HG03342 (cell line): ENCODE data around the gene P2RX2.

Experiments
- ATAC-seq: cut with Tn5 transposase; IDR thresholded peaks from one replicate; pipeline ENCODE4 v1.9.1; 2021; ENCODE audit warnings: mild to moderate bottlenecking, moderate library complexity; ENCODE audit not compliant: unreplicated experiment

Gene P2RX2

DNA sequence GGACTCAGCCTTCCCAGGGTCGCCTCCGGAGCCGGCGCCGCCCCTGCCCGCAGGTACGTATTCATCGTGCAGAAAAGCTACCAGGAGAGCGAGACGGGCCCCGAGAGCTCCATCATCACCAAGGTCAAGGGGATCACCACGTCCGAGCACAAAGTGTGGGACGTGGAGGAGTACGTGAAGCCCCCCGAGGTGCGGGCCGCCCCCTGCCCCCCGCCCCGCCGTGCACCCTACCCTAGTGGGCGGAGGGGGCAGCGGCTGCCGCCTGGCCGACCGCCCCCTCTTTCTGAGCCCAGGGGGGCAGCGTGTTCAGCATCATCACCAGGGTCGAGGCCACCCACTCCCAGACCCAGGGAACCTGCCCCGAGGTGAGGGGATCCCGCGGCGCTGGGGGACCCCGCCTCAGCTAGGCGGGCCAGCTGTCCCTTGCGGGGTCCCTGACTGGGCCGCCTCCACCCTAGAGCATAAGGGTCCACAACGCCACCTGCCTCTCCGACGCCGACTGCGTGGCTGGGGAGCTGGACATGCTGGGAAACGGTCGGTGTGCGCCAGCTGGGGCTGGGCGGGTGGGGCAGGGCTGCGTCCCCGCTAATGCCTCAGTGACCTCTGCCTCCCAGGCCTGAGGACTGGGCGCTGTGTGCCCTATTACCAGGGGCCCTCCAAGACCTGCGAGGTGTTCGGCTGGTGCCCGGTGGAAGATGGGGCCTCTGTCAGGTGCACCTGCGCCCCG lies 973 bp downstream of the P2RX2 start:
- no peak for ATAC-seq

- ATAC-seq = no peak
Measured at GRCh38 chr12:132620113-132620898, 1.7 kb downstream of the P2RX2 start.

DNA sequence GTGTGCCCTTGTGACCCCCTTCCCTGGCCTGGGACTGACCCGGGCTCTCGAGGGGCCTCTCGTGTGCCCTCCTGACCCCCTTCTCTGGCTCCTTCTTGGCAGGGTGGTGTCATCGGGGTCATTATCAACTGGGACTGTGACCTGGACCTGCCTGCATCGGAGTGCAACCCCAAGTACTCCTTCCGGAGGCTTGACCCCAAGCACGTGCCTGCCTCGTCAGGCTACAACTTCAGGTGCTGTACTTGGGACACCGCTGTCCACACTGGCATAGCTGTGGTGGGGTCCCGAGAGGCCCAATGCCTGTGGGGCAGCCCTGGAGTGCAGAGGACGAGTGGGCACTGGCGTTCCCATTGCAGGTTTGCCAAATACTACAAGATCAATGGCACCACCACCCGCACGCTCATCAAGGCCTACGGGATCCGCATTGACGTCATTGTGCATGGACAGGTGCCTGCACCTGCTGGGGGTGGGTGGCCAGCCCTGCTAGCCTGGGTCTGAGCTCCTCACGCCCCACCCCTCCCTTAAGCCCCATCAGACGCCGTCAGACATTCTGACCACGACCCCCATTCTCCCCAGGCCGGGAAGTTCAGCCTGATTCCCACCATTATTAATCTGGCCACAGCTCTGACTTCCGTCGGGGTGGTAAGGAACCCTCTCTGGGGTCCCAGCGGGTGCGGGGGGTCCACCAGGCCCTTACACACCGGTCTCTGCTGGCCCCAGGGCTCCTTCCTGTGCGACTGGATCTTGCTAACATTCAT lies 2.5 kb downstream of the P2RX2 start:
- ATAC-seq = no peak

GRCh38 chr12:132621657-132622435 lies 3.3 kb downstream of the P2RX2 start:
- no peak for ATAC-seq

- ATAC-seq = no peak
Measured at GRCh38 chr12:132622437-132623071, 4.0 kb downstream of the P2RX2 start.

- no peak for ATAC-seq
Measured at GRCh38 chr12:132623072-132623869, 4.7 kb downstream of the P2RX2 start.

- ATAC-seq = no peak
Measured at GRCh38 chr12:132624186-132624855, 5.7 kb downstream of the P2RX2 start.

GRCh38 chr12:132624910-132625630 lies 6.5 kb downstream of the P2RX2 start:
- no peak for ATAC-seq

- no peak for ATAC-seq
Measured at GRCh38 chr12:132625731-132626430, 7.3 kb downstream of the P2RX2 start.

GRCh38 chr12:132629330-132629729 lies 10.8 kb downstream of the P2RX2 start:
- ATAC-seq = no peak

DNA sequence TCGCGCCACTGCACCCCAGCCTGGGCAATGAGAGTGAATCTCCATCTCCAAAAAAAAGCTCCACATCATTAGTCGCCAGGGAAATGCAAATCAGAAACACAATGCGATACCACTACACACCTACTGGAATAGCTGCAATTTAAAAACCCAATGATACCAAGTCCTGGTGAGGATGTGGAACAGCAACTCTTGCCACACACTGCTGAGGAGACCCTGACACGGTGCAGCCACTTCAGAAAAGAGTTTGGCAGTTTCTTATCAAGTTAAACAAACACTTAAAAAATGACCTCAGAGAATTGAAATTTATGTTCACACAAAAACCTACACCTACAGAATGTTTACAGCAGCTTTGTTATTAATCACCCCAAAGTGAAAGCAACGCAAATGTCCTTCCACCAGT lies 12.1 kb downstream of the P2RX2 start:
- no peak for ATAC-seq

DNA sequence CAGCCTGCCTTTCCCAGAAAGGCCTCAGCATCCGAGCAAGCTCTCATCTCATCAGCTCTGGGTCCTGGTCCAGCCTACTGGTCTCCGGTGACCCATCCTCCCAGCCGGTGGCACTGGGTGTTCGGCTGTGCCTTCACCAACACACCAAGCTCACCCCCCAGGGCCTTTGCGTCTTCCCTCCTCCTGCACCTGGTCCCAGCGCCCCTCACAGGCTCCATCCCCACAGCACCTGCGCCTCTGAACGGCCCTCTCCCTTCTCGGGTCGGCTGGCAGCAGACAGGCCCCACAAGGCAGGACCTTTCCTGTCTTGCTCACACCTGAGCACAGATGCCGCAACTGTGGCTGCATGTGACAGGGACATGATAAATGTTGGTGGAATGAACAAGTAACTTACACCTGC lies 13.1 kb downstream of the P2RX2 start:
- no peak for ATAC-seq

GRCh38 chr12:132632521-132633228 lies 14.1 kb downstream of the P2RX2 start:
- ATAC-seq = no peak

GRCh38 chr12:132633398-132633797 lies 14.8 kb downstream of the P2RX2 start:
- ATAC-seq = no peak

GRCh38 chr12:132633901-132634300 lies 15.3 kb downstream of the P2RX2 start:
- ATAC-seq = no peak

DNA sequence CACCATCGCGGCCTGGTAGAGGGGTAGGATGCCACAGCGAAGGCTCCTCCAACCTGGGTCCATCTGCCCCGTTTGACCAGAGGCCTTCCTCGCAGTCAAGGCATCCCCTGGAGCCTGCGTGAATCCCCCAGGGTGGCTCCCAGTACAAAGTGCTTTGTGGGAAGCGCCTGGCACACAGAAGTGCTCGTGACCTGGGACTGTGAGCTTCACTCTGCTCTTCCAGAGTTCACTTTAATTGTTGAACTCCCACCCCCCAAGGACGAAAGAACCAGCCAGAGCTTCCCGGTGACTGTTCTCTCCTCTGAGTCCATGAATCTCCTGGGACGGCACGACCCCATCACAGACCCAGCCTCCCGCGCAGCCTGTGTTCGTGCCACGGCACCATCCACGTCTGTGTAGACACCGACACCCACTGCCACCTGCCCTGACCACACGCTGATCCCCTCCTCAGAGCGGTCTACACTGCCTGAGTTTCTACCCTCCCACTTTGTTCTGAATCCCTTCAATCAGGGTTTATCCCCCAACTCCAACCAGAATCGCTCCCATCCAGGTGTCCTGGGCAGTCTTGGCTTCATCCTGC lies 15.9 kb downstream of the P2RX2 start:
- no peak for ATAC-seq
